BJ (cell line): ENCODE data around the gene MLC1. TPM values are rescaled to one million over a fixed set of nuclear protein-coding genes. Genes with fewer than 3 reads are reported as not detected.

Experiments used
- CTCF ChIA-PET: fragments of 350-600 bp; formaldehyde crosslinking; extraction: SDS; loops from one replicate; lab custom pipeline; 2021; ENCODE audit warnings: antibody characterized with exemption, inconsistent platforms; lab: Yijun Ruan, JAX
- POLR2A ChIA-PET: fragments of 300-600 bp; sonication (Branson Sonifier 250); formaldehyde crosslinking; extraction: SDS; loops from one replicate; lab custom pipeline; 2021; ENCODE audit warnings: antibody characterized with exemption; lab: Charles Lee
- DNase-seq: peaks from one replicate; pipeline ENCODE4 v3.0.0-alpha.2; 2011; ENCODE audit warnings: low read depth
- H3K27me3 ChIP-seq: 2 replicates; pipeline ENCODE4 v1.6.0; 2011; ENCODE audit warnings: low read length; ENCODE audit not compliant: control insufficient read depth, insufficient read depth
- H3K36me3 ChIP-seq: 2 replicates; pipeline ENCODE4 v1.5.1; 2011; ENCODE audit warnings: low read length; ENCODE audit not compliant: control insufficient read depth, insufficient read depth
- H3K4me3 ChIP-seq: 2 replicates; pipeline ENCODE4 v1.5.1; 2011; ENCODE audit warnings: low read depth, mild to moderate bottlenecking, control low read depth, low read length
- polyA plus RNA-seq: library from polyadenylated mRNA; depleted of rRNA; stranded (reverse); fragments of >200 nt; gene quantifications from 2 replicates; pipeline ENCODE4 v1.2.3, GENCODE V29; 2011
- TF ChIP-seq, protein P1 (sequence below): IDR thresholded peaks from 2 replicates; pipeline ENCODE4 v1.5.1; 2011; ENCODE audit warnings: low read depth, mild to moderate bottlenecking, control low read depth, inconsistent platforms, low read length, moderate library complexity; ENCODE audit not compliant: insufficient read depth

The MLC1 gene
- polyA plus RNA-seq, 1 experiment: 0.15 TPM

DNA sequence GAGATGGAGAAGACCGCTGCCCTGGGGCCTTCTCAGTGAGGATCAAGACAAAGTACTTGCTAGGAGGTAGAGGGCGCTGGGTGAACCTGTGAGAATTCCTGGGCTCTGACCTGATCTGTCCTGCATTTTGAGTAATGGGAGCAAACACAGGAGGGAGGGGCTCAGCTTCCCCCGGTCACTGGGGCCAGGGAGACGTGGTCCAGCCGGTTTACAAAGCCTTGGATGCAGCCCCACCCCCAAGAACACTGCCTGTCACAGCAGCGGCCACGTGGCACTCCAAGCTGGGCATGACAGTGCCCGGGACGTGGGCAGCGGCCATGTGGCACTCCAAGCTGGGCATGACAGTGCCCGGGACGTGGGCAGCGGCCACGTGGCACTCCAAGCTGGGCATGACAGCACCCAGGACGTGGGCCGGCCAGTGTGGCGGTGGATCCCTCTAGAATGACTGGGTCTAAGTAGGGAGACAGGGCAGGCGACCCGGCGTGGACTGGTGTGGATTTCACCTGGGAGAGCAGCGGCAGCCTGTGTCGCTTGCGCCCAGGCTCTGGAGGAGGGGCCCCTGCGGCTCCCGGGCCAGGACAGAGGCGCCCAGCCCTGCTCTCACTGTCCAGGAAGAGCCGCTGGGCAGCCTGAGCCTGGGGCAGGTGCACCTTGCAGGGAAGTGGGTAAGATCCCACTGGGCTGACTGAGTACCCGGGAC lies 24.6 kb downstream of the MLC1 start:
- no peaks in the 10 kb centered on the region for H3K36me3 ChIP-seq
- ChIA-PET CTCF (no interaction called here), POLR2A (no interaction called here)
- TF ChIP-seq, protein P1, sequence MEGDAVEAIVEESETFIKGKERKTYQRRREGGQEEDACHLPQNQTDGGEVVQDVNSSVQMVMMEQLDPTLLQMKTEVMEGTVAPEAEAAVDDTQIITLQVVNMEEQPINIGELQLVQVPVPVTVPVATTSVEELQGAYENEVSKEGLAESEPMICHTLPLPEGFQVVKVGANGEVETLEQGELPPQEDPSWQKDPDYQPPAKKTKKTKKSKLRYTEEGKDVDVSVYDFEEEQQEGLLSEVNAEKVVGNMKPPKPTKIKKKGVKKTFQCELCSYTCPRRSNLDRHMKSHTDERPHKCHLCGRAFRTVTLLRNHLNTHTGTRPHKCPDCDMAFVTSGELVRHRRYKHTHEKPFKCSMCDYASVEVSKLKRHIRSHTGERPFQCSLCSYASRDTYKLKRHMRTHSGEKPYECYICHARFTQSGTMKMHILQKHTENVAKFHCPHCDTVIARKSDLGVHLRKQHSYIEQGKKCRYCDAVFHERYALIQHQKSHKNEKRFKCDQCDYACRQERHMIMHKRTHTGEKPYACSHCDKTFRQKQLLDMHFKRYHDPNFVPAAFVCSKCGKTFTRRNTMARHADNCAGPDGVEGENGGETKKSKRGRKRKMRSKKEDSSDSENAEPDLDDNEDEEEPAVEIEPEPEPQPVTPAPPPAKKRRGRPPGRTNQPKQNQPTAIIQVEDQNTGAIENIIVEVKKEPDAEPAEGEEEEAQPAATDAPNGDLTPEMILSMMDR: no peak
- H3K27me3 ChIP-seq: peaks cover 7% of the 10 kb centered on the region
- no peak overlapping the region for H3K4me3 ChIP-seq
- no peak for DNase-seq

DNA sequence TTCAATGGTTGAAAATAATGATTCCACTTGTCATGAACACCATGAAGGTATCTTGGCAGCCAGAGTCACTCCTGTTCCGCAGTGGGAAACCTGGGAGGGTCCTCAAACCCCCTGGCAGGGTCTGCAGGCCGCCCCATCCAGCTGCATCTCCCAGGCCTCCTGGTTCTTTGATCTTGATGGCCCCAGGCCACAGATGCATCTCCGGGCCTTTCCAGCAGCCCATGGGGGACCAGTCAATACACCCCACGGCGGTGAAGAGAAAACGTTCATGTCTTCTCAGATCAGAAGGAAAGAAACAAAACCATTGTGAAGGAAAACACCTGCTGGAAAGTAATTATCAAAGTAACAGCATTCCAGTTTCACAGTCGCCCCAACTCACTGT lies 25.4 kb downstream of the MLC1 start:
- CTCF ChIA-PET: no interaction called here
- POLR2A ChIA-PET: no interaction called here
- Histone ChIP-seq H3K4me3 (no peak overlapping the region), H3K36me3 (no peaks in the 10 kb centered on the region), H3K27me3 (peaks cover 7% of the 10 kb centered on the region)
- DNase-seq: no peak
- TF ChIP-seq, protein P1: no peak

DNA sequence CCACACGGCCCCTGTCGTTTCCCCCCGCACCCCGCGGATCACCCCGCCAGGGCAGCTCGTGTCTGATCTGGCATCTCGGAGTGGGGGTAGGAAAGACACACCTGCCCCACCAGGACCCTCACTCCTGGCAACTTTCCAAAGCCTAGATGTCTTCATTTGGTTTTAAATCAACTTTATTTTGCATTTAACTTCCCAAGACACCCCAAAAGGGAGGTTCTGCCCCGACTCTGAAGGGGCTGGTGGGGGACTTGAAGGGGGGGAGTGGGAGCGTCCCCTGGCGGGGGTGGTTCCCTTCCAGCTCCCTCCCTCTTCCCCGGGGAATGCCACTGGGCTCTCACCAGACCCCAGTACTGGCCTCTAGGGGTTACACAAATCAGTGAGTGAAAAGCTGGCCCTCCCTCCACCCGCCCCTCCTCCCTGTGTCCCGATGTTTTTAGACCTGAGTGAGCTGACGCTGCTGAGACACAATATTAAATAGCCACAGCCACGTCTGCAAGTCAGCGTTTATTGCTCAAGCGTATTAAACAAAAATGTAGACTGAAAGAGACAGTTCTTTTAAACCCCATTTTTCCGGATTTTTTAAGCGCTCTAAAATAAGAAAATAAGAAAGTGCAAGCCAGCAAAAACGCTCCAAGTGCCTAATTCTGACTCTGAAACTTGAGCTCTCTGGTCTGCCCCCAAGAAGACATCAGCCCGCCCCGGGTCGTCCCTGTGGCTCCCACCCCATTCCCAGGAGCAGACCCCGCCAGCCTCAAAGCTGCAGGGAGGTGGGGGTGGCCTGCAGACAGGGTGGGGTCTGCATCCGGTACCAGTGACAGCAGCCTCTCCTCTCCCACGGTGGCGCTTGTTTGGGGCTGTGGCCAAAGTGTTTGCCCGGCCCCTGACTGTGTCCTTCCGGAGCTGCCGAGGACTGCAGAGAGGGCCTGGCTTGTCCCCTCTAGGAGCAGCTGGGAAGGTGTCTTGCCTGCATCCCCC lies 26.0 kb downstream of the MLC1 start:
- peak; percentile 4 for DNase-seq
- TF ChIP-seq, protein P1: peak; percentile 30; the same call in 1 of the 2 replicates
- ChIA-PET CTCF (no interaction called here), POLR2A (interaction anchor here (0.6 kb wide), 1 partner anchor 141 kb away, joined by 21 read pairs; no protein-coding TSS in a partner anchor)
- no peak overlapping the region for H3K4me3 ChIP-seq
- H3K27me3 ChIP-seq: peaks cover 7% of the 10 kb centered on the region
- H3K36me3 ChIP-seq: no peaks in the 10 kb centered on the region

DNA sequence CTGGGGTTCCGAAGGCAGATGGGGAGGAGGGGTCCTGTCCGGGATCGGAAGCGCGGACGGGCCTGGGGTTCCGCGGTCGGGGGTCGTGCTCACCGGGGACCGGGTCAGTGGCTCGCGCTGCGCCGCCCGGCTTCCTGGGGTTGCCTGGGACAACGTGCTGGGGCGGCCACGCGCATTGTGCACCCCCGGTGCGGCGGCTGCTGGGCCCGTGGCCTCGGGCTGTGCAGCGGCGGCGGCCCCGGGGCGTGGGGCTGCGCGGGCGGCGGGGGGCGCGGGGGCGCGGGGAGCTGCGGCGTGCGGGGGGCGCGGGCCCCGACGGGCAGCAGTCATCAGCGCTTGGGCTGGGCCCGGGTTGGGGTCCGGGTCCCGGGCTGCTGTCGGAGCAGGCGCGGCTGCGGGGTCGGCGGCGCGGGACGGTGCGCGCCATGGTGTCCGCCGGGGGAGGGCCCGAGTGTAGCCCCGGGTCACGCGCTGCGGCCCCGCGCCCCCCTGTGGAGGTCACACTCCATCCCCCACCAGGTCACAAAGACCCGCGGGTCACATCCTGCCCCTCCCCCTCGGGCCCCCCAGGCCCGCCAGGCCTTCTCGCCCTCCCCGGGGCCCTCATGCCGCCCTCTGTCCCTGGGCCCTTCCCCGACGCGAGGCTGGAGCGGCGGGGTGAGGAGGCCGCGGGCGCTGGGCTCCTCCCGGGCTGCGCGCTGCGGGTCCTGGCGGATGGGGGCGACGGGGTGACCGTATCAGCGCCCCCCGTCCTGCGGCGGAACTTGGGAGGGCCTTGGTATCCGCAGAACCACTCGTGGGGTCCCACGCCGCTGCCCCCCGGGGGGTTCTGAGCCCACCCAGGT lies 26.9 kb downstream of the MLC1 start, which contains the start of gene TTLL8:
Gene TTLL8, minus strand, starts transcription at position 238 of the 845 bp plus-strand sequence.
- ChIA-PET POLR2A (no interaction called here), CTCF (no interaction called here)
- no peak within 1 kb of the TSS for H3K4me3 ChIP-seq
- no peaks in the 10 kb centered on the region for H3K36me3 ChIP-seq
- TF ChIP-seq, protein P1: no peak
- no peak for DNase-seq
- peaks cover 7% of the 10 kb centered on the region for H3K27me3 ChIP-seq
